Right lobe of liver (tissue), 4 donors: ENCODE data around the gene CRBN.

Experiments
- CTCF ChIP-seq, 4 donors: fragments of 200-600 bp in 3 of 4; fragments of 450-650 bp in 1 of 4; IDR thresholded peaks; one replicate each; pipeline versions ENCODE4 v1.5.1 to v1.8.0; 2016 to 2022; ENCODE audit warnings: antibody characterized with exemption in 4 of 4, mild to moderate bottlenecking in 2 of 4
- POLR2A ChIP-seq: fragments of 450-650 bp; IDR thresholded peaks from one replicate; pipeline ENCODE4 v1.6.1; 2017; ENCODE audit warnings: antibody characterized with exemption, mild to moderate bottlenecking
- donor health status: DM: no; HTN: no; CAD: no.
- donor health status: DM: no; HTN: no; CAD: no.
- donor health status: DM: no; HTN: yes; CAD: no.

- TF ChIP-seq CTCF (IDR thresholded peaks at IDR 0.05) (no peak), POLR2A (no peak)
Measured at GRCh38 chr3:3151513-3151912, 28.0 kb downstream of the CRBN start.
